Pancreas (tissue), 10 donors: Measurements from ENCODE around the gene HELZ2. TPM values are rescaled to one million over a fixed set of nuclear protein-coding genes. Genes with fewer than 3 reads are reported as not detected.

Experiments
- ATAC-seq, 4 donors: fragments of 200-7000 bp; cut with Tn5 transposase; one replicate each; pipeline versions ENCODE4 v1.8.0 to v1.9.1; 2020; ENCODE audit warnings: mild to moderate bottlenecking in 4 of 4, moderate library complexity in 4 of 4
- DNase-seq, 6 donors: peaks; one replicate each; pipeline ENCODE4 v3.0.0-alpha.2; 2020
- FAIRE-seq: peaks from 2 replicates; lab custom pipeline; 2012; peaks lifted over from hg19 to GRCh38; lab: Jason Lieb, UNC
- H3K27ac ChIP-seq, 4 donors: fragments of 200-600 bp; sonication (generic); 1 replicate in 3 of 4; 2 replicates in 1 of 4; pipeline versions ENCODE4 v1.5.0 to v1.8.0; 2020
- H3K27me3 ChIP-seq, 4 donors: fragments of 200-600 bp; one replicate each; pipeline ENCODE4 v1.8.0; 2021
- H3K36me3 ChIP-seq, 3 donors: fragments of 200-600 bp; sonication (generic) in 1 of 3; one replicate each; pipeline versions ENCODE4 v1.5.0 to v1.8.0; 2020 to 2021
- H3K4me1 ChIP-seq, 3 donors: fragments of 200-600 bp; one replicate each; pipeline ENCODE4 v1.8.0; 2021
- H3K4me3 ChIP-seq, 4 donors: fragments of 200-600 bp; sonication (generic) in 2 of 4; one replicate each; pipeline versions ENCODE4 v1.5.0 to v1.8.0; 2020 to 2021
- H3K9me3 ChIP-seq, 4 donors: fragments of 200-600 bp; one replicate each; pipeline ENCODE4 v1.8.0; 2021
- CTCF ChIP-seq, 4 donors: fragments of 200-600 bp; sonication (generic) in 3 of 4; IDR thresholded peaks; one replicate each; pipeline versions ENCODE4 v1.5.0 to v1.8.0; 2021; ENCODE audit warnings: antibody characterized with exemption in 4 of 4
- WGBS, 2 donors: extraction: QIAGEN DNeasy Blood & Tissue Kit; methylation state at CpG; one replicate each; pipeline ENCODE4 v1.1.7; 2013; 5-methylcytosine and 5-hydroxymethylcytosine counted together
- intact Hi-C, 3 donors: fragments of 100-400 bp; cut with DNase I; formaldehyde crosslinking; loops; one replicate each; pipeline versions ENCODE4 v1.11.1 to v1.14.2; 2022
- polyA plus RNA-seq, 2 donors: library from polyadenylated mRNA; stranded (reverse); fragments of 200-250 nt; gene quantifications; one replicate each; pipeline ENCODE4 v1.2.3, GENCODE V29; 2013
- total RNA-seq, 6 donors: library from RNA; stranded (reverse); fragmentation: NEBNext Ultra II Directional in 4 of 6; extraction: Animal tissue kit (Norgen Biotek cat#: 25700) in 4 of 6; gene quantifications; one replicate each; pipeline versions ENCODE4 v1.2.1 to v1.2.4, GENCODE V29; 2021 to 2023
- donor health status: healthy with polysubstance abuse.
- donor health status: DM: no; HTN: no; CAD: no; lungs with moderate emphysema.
- donor health status: DM: no; HTN: no; CAD: no.
- donor health status: control.
- donor health status: control.
- donor health status: Bipolar disorder and iron deficiency.
- donor health status: DM: yes; HTN: yes; CAD: no.
- donor health status: DM: no; HTN: no; CAD: no.
- donor health status: DM: no; HTN: no; CAD: no.
- donor health status: DM: yes; HTN: yes; CAD: no.

The HELZ2 gene
- total and polyA plus RNA-seq, 8 donors = 6.5 to 23.4 (median 13.0) TPM

- no peak for DNase-seq
- Histone ChIP-seq H3K27me3 (no peaks in the 10 kb centered on the region), H3K27ac (no peak overlapping the region), H3K36me3 (peaks cover 0 to 31% (median 0%) of the 10 kb centered on the region in 3 donors), H3K4me3 (no peak overlapping the region), H3K9me3 (no peaks in the 10 kb centered on the region), H3K4me1 (no peaks in the 10 kb centered on the region)
- TF ChIP-seq CTCF (IDR thresholded peaks at IDR 0.05) = no peak
- intact Hi-C loops = no loop called here
- ATAC-seq = no peak
- 96% methylated on average over 14 of the region's 14 CpGs for WGBS, 2 donors
- no peak for FAIRE-seq
These were observed 15.1 kb downstream of the HELZ2 start for GRCh38 chr20:63558804-63559484.

GRCh38 chr20:63557481-63557891 is 16.6 kb downstream of the HELZ2 start:
- no peaks in the 10 kb centered on the region for H3K4me1 ChIP-seq
- no peak for DNase-seq
- H3K27ac ChIP-seq = no peak overlapping the region
- no peak for ATAC-seq
- no peaks in the 10 kb centered on the region for H3K9me3 ChIP-seq
- intact Hi-C loops = no loop called here
- WGBS, 2 donors = 83 to 91% methylated on average over 19 of the region's 19 CpGs
- H3K36me3 ChIP-seq = peaks cover 0 to 23% (median 0%) of the 10 kb centered on the region in 3 donors
- H3K27me3 ChIP-seq = no peaks in the 10 kb centered on the region
- no peak for TF ChIP-seq CTCF (IDR thresholded peaks at IDR 0.05)
- FAIRE-seq = no peak
- no peak overlapping the region for H3K4me3 ChIP-seq

GRCh38 chr20:63556873-63557478 is 17.1 kb downstream of the HELZ2 start:
- TF ChIP-seq CTCF (IDR thresholded peaks at IDR 0.05) = no peak
- intact Hi-C loops = no loop called here
- no peak for ATAC-seq
- Histone ChIP-seq H3K9me3 (no peaks in the 10 kb centered on the region), H3K27ac (no peak overlapping the region), H3K36me3 (peaks cover 0 to 19% (median 0%) of the 10 kb centered on the region in 3 donors), H3K4me1 (no peaks in the 10 kb centered on the region), H3K27me3 (no peaks in the 10 kb centered on the region), H3K4me3 (no peak overlapping the region)
- 71 to 73% methylated on average over 23 of the region's 23 CpGs for WGBS, 2 donors
- DNase-seq = no peak
- no peak for FAIRE-seq

- H3K9me3 ChIP-seq = no peaks in the 10 kb centered on the region
- ATAC-seq (no peak), DNase-seq (no peak), FAIRE-seq (no peak)
- H3K4me3 ChIP-seq = no peak overlapping the region
- no peaks in the 10 kb centered on the region for H3K27me3 ChIP-seq
- intact Hi-C loops = no loop called here
- TF ChIP-seq CTCF (IDR thresholded peaks at IDR 0.05) = no peak
- WGBS, 2 donors = 91 to 95% methylated on average over 45 of the region's 45 CpGs
- H3K27ac ChIP-seq = no peak overlapping the region
- H3K4me1 ChIP-seq = no peaks in the 10 kb centered on the region
- peaks cover 0 to 11% (median 0%) of the 10 kb centered on the region in 3 donors for H3K36me3 ChIP-seq
These were observed 18.2 kb downstream of the HELZ2 start for GRCh38 chr20:63555661-63556381.
